Erythroblast (primary cell): ENCODE measurements around the gene TOM1L2.

Source experiments
- GATA1 ChIP-seq: IDR thresholded peaks from 2 replicates; pipeline ENCODE4 v1.6.1; 2011; ENCODE audit warnings: low read depth, mild to moderate bottlenecking, control low read depth, low read length, moderate library complexity
- POLR2A ChIP-seq: IDR thresholded peaks from 2 replicates; pipeline ENCODE4 v1.6.1; 2011; ENCODE audit warnings: mild to moderate bottlenecking, low read length

GRCh38 chr17:17950347-17950746, 21.9 kb downstream of the TOM1L2 start:
- TF ChIP-seq POLR2A (no peak), GATA1 (no peak)
